NB4 (cell line): ENCODE data around the gene GNPNAT1.
A peak's percentile ranks its signal among the peaks of the same experiment; 100 is the strongest.
"Not testable (repeated sequence)": the region's sequence is repeated elsewhere in the genome, so short reads cannot be mapped to it uniquely, and the experiment has no call there.

Experiments
- DNase-seq: peaks from one replicate; pipeline ENCODE4 v3.0.0; 2010; ENCODE audit warnings: low read depth
- H3K4me3 ChIP-seq: one replicate; pipeline ENCODE4 v1.5.1; 2011; ENCODE audit warnings: mild to moderate bottlenecking, low read depth, low read length, moderate library complexity
- CTCF ChIP-seq: IDR thresholded peaks from one replicate; pipeline ENCODE4 v1.5.1; 2012; ENCODE audit warnings: low read depth, low read length
- MAX ChIP-seq: IDR thresholded peaks from 2 replicates; pipeline ENCODE4 v1.6.1; 2011; ENCODE audit warnings: low read depth, low read length
- MYC ChIP-seq: IDR thresholded peaks from 2 replicates; pipeline ENCODE4 v1.6.1; 2011; ENCODE audit warnings: low read depth, low read length
- POLR2A ChIP-seq: IDR thresholded peaks from 2 replicates; pipeline ENCODE4 v1.6.1; 2011; ENCODE audit warnings: mild to moderate bottlenecking; ENCODE audit not compliant: insufficient read length; ENCODE audit errors: extremely low read depth

The GNPNAT1 gene

DNA sequence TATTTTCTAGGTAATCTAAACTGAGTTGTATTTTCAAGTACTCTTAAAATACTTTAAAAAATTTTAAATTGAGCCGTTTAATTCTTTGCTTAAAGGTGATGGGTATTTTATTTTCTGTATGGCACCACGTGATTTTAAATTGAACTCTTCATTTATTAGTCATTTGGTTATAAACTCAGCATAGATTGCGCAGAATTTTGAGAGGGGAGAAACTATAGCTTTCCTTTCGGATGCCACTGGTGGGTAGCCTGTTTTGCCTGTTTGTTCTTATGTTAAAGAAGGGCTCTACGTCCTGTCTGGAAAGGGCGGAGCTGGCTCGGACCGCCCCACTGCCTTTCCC lies 61.9 kb downstream of the GNPNAT1 start:
- peak overlapping the region; percentile 18 for H3K4me3 ChIP-seq
- TF ChIP-seq CTCF (no peak), POLR2A (no peak), MYC (no peak; the same call in 1 of the 2 replicates), MAX (no peak)
- no peak for DNase-seq

DNA sequence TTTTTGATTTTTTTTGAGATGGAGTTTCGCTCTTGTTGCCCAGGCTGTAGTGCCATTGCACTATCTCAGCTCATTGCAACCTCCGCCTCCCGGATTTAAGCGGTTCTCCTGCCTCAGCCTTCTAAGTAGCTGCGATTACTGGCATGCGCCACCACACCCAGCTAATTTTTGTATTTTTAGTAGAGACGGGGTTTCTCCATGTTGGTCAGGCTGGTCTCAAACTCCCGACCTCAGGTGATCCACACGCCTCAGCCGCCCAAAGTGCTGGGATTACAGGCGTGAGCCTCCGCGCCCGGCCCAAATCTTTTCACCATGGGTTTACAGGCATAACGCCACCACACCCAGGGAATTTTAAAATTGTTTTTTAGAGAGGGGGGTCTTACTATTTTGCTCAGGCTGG lies 62.4 kb downstream of the GNPNAT1 start:
- not testable (repeated sequence) for DNase-seq

DNA sequence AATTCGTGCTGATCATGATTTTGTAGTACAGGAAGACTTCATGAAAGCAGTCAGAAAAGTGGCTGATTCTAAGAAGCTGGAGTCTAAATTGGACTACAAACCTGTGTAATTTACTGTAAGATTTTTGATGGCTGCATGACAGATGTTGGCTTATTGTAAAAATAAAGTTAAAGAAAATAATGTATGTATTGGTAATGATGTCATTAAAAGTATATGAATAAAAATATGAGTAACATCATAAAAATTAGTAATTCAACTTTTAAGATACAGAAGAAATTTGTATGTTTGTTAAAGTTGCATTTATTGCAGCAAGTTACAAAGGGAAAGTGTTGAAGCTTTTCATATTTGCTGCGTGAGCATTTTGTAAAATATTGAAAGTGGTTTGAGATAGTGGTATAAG lies 63.9 kb downstream of the GNPNAT1 start:
- H3K4me3 ChIP-seq, result not testable (repeated sequence)

More for the DNA sequence above, 62.4 kb downstream of the GNPNAT1 start:
- peak overlapping the region; percentile 18 for H3K4me3 ChIP-seq

More for the DNA sequence above, 63.9 kb downstream of the GNPNAT1 start:
- not testable (repeated sequence) for DNase-seq
